DOHH2 (cell line): ENCODE data around the gene PTPRN2.

Experiments
- EZH2phosphoT487 ChIP-seq: fragments of 200-600 bp; sonication (generic); IDR thresholded peaks from 2 replicates; pipeline ENCODE4 v1.6.1; 2017; ENCODE audit warnings: borderline replicate concordance, mild to moderate bottlenecking, antibody characterized with exemption, low read length, moderate library complexity, mixed read lengths
- TF ChIP-seq, protein P1 (sequence below): fragments of 200-600 bp; sonication (generic); IDR thresholded peaks from one replicate; pipeline ENCODE4 v1.5.1; 2014; ENCODE audit warnings: antibody characterized with exemption, mild to moderate bottlenecking, low read depth, low read length; ENCODE audit not compliant: poor library complexity, severe bottlenecking

DNA sequence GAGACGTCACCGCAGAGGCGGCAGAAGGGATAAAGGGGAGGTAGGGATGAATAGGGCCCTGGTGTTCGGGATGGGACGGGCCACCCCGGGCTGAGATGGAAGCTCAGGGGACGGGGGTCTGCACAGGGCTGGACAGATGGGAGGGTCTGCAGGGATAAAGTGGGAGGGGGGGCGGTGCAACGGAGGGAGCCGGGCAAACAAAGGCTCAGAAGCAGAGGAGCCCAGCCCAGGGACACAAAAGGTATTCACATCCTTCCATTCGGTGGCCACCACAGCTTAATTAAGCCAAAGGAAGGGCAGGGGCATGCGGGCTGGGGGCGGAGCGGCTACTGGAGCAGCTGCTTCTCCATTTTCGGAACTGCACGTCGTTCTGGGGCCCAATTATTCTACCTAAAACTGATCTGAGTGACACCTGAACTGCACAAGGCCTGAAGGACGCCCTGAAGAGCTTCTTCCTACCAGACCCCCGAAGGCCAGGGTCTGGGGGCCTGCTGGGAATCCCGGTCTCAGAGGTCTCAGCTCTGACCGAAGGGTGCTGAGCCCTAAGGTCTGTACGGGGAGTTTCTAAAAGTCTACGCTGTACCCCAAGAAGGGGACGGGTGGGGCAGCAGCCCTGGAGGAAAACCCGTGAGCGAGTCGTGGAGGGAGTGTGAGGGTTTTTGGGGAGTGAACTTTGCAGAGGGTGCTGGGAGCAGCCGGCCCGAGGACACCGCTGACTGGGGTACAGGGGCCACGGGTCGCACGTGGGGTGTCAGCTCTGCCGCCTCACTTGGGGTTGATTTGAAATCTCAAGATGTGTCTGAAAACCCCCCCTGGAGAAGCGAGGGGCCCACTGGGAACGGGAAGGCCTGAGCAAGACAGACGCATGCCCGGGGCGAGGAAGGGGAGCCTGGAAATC is 916.0 kb downstream of the PTPRN2 start:
- TF ChIP-seq, protein P1, sequence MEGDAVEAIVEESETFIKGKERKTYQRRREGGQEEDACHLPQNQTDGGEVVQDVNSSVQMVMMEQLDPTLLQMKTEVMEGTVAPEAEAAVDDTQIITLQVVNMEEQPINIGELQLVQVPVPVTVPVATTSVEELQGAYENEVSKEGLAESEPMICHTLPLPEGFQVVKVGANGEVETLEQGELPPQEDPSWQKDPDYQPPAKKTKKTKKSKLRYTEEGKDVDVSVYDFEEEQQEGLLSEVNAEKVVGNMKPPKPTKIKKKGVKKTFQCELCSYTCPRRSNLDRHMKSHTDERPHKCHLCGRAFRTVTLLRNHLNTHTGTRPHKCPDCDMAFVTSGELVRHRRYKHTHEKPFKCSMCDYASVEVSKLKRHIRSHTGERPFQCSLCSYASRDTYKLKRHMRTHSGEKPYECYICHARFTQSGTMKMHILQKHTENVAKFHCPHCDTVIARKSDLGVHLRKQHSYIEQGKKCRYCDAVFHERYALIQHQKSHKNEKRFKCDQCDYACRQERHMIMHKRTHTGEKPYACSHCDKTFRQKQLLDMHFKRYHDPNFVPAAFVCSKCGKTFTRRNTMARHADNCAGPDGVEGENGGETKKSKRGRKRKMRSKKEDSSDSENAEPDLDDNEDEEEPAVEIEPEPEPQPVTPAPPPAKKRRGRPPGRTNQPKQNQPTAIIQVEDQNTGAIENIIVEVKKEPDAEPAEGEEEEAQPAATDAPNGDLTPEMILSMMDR = no peak
- TF ChIP-seq EZH2phosphoT487 = no peak
